Epithelial cell of esophagus (primary cell): ENCODE measurements around the gene WDR59.
A peak's percentile ranks its signal among the peaks of the same experiment; 100 is the strongest.
"Not testable (repeated sequence)": the region's sequence is repeated elsewhere in the genome, so short reads cannot be mapped to it uniquely, and the experiment has no call there.

Experiments
- DNase-seq: peaks from one replicate; pipeline ENCODE4 v3.0.0; 2010; ENCODE audit warnings: low read depth
- H3K4me3 ChIP-seq: 2 replicates; pipeline ENCODE4 v1.5.1; 2011; ENCODE audit warnings: mild to moderate bottlenecking, low read length, control low read depth
- CTCF ChIP-seq: IDR thresholded peaks from 2 replicates; pipeline ENCODE4 v1.5.1; 2011; ENCODE audit warnings: low read depth, mild to moderate bottlenecking, low read length, control low read depth, inconsistent platforms; ENCODE audit not compliant: insufficient read depth; ENCODE audit errors: missing control alignments

The WDR59 gene

GRCh38 chr16:74991268-74991592, 6.3 kb upstream of the WDR59 start:
- no peak for TF ChIP-seq CTCF
- DNase-seq, result no peak
- no peak overlapping the region for H3K4me3 ChIP-seq

- H3K4me3 ChIP-seq, result no peak overlapping the region
- DNase-seq, result no peak
- TF ChIP-seq CTCF, result no peak
Measured at GRCh38 chr16:74990832-74991231, 5.9 kb upstream of the WDR59 start.

- not testable (repeated sequence) for DNase-seq
Measured at GRCh38 chr16:74989864-74990263, 4.9 kb upstream of the WDR59 start.

GRCh38 chr16:74987027-74987681, 2.2 kb upstream of the WDR59 start:
- DNase-seq, result peak; percentile 41
- H3K4me3 ChIP-seq, result no peak overlapping the region
- no peak for TF ChIP-seq CTCF

More at GRCh38 chr16:74989864-74990263, 4.9 kb upstream of the WDR59 start:
- not testable (repeated sequence) for H3K4me3 ChIP-seq

- no peak for DNase-seq
- H3K4me3 ChIP-seq, result peak overlapping the region; percentile 86
- TF ChIP-seq CTCF, result no peak
Measured at GRCh38 chr16:74984194-74984528, 762 bp downstream of the WDR59 start.

- DNase-seq, result no peak
- TF ChIP-seq CTCF, result no peak
Measured at GRCh38 chr16:74982256-74982655, 2.7 kb downstream of the WDR59 start.

GRCh38 chr16:74975591-74975990, 9.3 kb downstream of the WDR59 start:
- DNase-seq, result no peak
- no peak overlapping the region for H3K4me3 ChIP-seq
- no peak for TF ChIP-seq CTCF

More at GRCh38 chr16:74982256-74982655, 2.7 kb downstream of the WDR59 start:
- no peak overlapping the region for H3K4me3 ChIP-seq
